Measurements from ENCODE around the gene ACAN. TPM values are rescaled to one million over a fixed set of nuclear protein-coding genes. Genes with fewer than 3 reads are reported as not detected.

ACAN gene
- total and polyA plus RNA-seq, 2 of the 8 experiments (the other 6 are each of a cell fraction or from before 2014, with no cell fraction given), result 0.71 to 0.73 TPM

DNA sequence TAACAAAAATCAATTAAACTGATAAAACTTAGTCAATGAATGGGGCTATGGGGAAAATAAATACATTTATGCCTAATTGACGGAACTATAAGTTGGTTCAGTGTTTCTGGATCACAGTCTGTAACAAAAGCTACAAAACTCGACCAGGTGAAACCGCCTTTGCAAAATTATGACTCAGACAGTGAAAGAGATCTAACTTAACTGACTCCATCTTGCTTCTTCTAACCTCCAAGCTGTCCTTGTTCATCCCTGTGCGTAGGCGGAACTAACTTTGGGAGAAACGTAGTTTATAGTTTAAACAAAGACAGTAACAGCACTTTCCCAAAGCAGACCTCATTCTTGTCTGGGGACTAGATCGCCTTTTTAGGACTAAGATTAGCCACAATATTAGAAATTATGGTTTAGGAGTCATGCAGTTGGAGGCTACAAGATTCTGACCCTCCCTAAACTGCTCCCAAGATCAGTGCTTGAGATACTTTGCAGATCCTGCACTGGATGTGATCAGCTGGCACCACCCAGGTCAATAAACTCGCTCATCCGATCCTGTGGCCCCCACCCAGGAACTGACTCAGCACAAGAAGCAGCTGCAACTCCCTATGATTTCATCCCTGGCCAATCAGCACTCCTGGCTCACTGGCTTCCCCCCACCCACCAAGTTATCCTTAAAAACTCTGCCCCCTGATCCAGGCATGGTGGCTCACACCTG is 117.1 kb downstream of the ACAN start:
- Histone ChIP-seq H2AFZ (ENCODE audit: low read length) (peak overlapping the region; percentile 45; the same call in 1 of the 2 replicates), H3K9ac (replicated peaks in 1 of 4; ENCODE audit: extremely low read depth in 1 of 4, low read depth in 3 of 4, low read length in 3 of 4) (no peak overlapping the region), H3K9me3 (ENCODE audit: insufficient read depth in 2 of 2, low read depth in 1 of 2, low read length in 1 of 2) (0 out of 4 replicates have a peak, but pooled peaks cover 0 to 2% of the 10 kb centered on the region in 2 experiments), H2BK15ac (ENCODE audit: low read length) (0 out of 2 replicates have a peak overlapping the region, but pooled peaks have one; percentile 12), H2BK5ac (ENCODE audit: low read depth, low read length) (no peak overlapping the region), H2BK20ac (ENCODE audit: low read length) (0 out of 2 replicates have a peak overlapping the region, but pooled peaks have one; percentile 5), H2AK5ac (ENCODE audit: low read depth, low read length) (no peak overlapping the region), H2BK120ac (replicated peaks; ENCODE audit: low read depth, low read length) (no peak overlapping the region), H3K27ac (ENCODE audit: low read depth, low read length) (no peak overlapping the region), H3K79me2 (ENCODE audit: control insufficient read depth in 1 of 2, insufficient read depth in 2 of 2, low read length in 2 of 2) (no peaks in the 10 kb centered on the region), H2BK12ac (ENCODE audit: low read depth, low read length) (no peak overlapping the region; the same call in 1 of the 2 replicates), H3K4me2 (ENCODE audit: insufficient read depth in 1 of 2, low read depth in 2 of 2, low read length in 2 of 2) (no peak overlapping the region), H3K4me3 (ENCODE audit: extremely low read depth in 1 of 4, insufficient read depth in 2 of 4, low read depth in 3 of 4, low read length in 4 of 4) (no peak overlapping the region), H3K36me3 (ENCODE audit: control insufficient read depth in 2 of 4, insufficient read depth in 4 of 4, low read length in 3 of 4) (no peaks in the 10 kb centered on the region), H4K8ac (ENCODE audit: extremely low read depth, insufficient read depth, low read length) (no peak overlapping the region), H3K18ac (ENCODE audit: extremely low read depth, low read length) (no peak overlapping the region), H3K79me1 (ENCODE audit: low read depth, low read length) (no peaks in the 10 kb centered on the region), H3K27me3 (replicated peaks in 1 of 4; ENCODE audit: control insufficient read depth in 3 of 4, extremely low read depth in 1 of 4, insufficient read depth in 3 of 4, low read length in 3 of 4) (no peaks in the 10 kb centered on the region; a peak in 1 of 7 replicates), H3K4me1 (replicated peaks in 1 of 4; ENCODE audit: control insufficient read depth in 3 of 4, insufficient read depth in 4 of 4, low read length in 3 of 4) (0 out of 7 replicates have a peak, but pooled peaks cover 0 to 3% (median 0%) of the 10 kb centered on the region in 4 experiments), H3K23ac (ENCODE audit: insufficient read length) (no peak overlapping the region), H3K4ac (replicated peaks; ENCODE audit: insufficient read length, low read depth, low read length) (no peak overlapping the region), H4K91ac (replicated peaks; ENCODE audit: insufficient read length, low read length) (no peak overlapping the region), H4K20me1 (replicated peaks in 1 of 2; ENCODE audit: control insufficient read depth in 1 of 2, insufficient read depth in 2 of 2, low read length in 2 of 2) (no peaks in the 10 kb centered on the region), H3K14ac (ENCODE audit: insufficient read length) (no peak overlapping the region), H4K5ac (ENCODE audit: insufficient read length, low read depth, low read length) (no peak overlapping the region), H3K23me2 (ENCODE audit: low read depth, low read length) (no peaks in the 10 kb centered on the region), H3K56ac (replicated peaks; ENCODE audit: insufficient read length, low read depth, low read length) (no peak overlapping the region)
- 91% methylated on average over 9 of the region's 9 CpGs; no CpG with 5 or more reads in 1 of the 2 experiments for WGBS, 2 experiments (ENCODE audit: extremely low coverage in 1 of 2, insufficient coverage in 1 of 2, insufficient read length in 1 of 2, insufficient replicate concordance in 2 of 2, low coverage in 1 of 2, low lambda C conversion rate in 2 of 2, missing lambda C conversion rate in 1 of 2)
- ChIA-PET POLR2A (ENCODE audit: partially characterized antibody) (interaction anchor here (0.6 to 2.3 kb wide), 4 partner anchors 8 to 20 kb away, joined by 3 to 6 read pairs (median 4); no protein-coding TSS in a partner anchor), CTCF (ENCODE audit: partially characterized antibody) (interaction anchor here (2.0 to 2.1 kb wide), 2 partner anchors 16 to 19 kb away, joined by 5 to 9 read pairs; no protein-coding TSS in a partner anchor)
- DNase-seq (ENCODE audit: low read depth in 1 of 2, low spot score in 2 of 2), result peak in 1 of 2 experiments; percentile 41
- FAIRE-seq, result no peak
- no peak for TF ChIP-seq KDM4A (IDR thresholded peaks at IDR 0.05; ENCODE audit: low read depth, low read length, severe bottlenecking)
- TF ChIP-seq HDAC2 (IDR thresholded peaks at IDR 0.05; ENCODE audit: borderline replicate concordance in 1 of 2, low read depth in 2 of 2, low read length in 2 of 2), result no peak
- TF ChIP-seq, protein P1, sequence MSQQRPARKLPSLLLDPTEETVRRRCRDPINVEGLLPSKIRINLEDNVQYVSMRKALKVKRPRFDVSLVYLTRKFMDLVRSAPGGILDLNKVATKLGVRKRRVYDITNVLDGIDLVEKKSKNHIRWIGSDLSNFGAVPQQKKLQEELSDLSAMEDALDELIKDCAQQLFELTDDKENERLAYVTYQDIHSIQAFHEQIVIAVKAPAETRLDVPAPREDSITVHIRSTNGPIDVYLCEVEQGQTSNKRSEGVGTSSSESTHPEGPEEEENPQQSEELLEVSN (IDR thresholded peaks at IDR 0.05), result no peak
- TF ChIP-seq SP2 (IDR thresholded peaks at IDR 0.05; ENCODE audit: low read length), result no peak
- no peak for TF ChIP-seq POLR2A (IDR thresholded peaks at IDR 0.05; ENCODE audit: control extremely low read depth in 1 of 2, low read depth in 2 of 2, low read length in 2 of 2)
- no peak for TF ChIP-seq FOSL1 (IDR thresholded peaks at IDR 0.05; ENCODE audit: insufficient read depth, low read depth, low read length)
- no peak for TF ChIP-seq SIRT6 (IDR thresholded peaks at IDR 0.05; ENCODE audit: low read length)
